GM12874 (cell line): ENCODE data around the gene SLF2.
A peak's percentile ranks its signal among the peaks of the same experiment; 100 is the strongest.

Experiments used
- TF ChIP-seq, protein P1 (sequence below): IDR thresholded peaks from 2 replicates; pipeline ENCODE4 v1.5.1; 2011; ENCODE audit warnings: low read depth, mild to moderate bottlenecking, control low read depth, low read length, moderate library complexity; ENCODE audit not compliant: insufficient read depth

Gene SLF2

DNA sequence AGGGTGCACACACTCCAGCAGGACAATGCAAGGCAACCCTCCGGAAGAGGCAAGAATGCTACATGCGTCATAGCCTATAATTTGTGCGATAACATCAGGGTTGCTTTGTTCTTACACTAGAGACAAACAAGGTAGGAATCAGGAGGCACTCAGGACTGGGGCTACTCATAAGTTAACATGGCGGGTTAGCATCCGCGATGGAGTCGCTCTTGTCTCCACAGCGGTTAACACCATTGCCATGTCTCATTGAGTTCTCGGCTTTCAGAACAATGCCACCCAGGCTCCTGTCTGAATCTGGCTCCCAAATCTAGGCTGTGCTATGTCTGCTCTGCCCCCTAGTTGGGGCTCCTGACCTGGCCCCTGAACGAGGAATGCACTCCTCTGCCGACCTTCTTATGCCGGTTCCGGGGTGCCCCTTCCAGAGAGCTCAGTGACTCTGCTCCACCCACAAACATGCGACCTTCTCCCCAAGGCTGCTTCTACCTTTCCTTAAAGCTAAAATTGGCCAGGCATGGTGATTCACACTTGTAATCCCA, 24.9 kb upstream of the SLF2 start:
- TF ChIP-seq, protein P1, sequence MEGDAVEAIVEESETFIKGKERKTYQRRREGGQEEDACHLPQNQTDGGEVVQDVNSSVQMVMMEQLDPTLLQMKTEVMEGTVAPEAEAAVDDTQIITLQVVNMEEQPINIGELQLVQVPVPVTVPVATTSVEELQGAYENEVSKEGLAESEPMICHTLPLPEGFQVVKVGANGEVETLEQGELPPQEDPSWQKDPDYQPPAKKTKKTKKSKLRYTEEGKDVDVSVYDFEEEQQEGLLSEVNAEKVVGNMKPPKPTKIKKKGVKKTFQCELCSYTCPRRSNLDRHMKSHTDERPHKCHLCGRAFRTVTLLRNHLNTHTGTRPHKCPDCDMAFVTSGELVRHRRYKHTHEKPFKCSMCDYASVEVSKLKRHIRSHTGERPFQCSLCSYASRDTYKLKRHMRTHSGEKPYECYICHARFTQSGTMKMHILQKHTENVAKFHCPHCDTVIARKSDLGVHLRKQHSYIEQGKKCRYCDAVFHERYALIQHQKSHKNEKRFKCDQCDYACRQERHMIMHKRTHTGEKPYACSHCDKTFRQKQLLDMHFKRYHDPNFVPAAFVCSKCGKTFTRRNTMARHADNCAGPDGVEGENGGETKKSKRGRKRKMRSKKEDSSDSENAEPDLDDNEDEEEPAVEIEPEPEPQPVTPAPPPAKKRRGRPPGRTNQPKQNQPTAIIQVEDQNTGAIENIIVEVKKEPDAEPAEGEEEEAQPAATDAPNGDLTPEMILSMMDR = no peak

DNA sequence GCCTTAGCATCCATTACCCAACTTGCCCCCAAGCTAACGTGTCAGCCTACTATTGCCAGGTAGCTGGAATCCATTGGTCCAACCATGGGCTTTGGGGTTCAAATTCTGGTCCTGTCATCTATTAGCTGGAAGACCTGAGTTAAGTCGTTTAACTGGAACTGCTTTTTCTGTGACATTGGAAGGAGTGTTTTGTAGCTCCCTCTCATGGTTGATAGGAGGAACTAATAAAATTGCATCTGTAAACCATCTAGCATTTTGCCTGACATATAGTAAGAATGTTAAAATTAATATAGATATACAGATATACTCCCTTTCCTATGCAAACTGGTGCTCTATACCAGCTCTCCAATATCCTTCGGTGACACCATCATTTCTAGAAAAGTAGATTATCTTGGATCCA, 23.8 kb upstream of the SLF2 start:
- TF ChIP-seq, protein P1 = 0 out of 2 replicates have a peak, but pooled peaks have one; percentile 26

DNA sequence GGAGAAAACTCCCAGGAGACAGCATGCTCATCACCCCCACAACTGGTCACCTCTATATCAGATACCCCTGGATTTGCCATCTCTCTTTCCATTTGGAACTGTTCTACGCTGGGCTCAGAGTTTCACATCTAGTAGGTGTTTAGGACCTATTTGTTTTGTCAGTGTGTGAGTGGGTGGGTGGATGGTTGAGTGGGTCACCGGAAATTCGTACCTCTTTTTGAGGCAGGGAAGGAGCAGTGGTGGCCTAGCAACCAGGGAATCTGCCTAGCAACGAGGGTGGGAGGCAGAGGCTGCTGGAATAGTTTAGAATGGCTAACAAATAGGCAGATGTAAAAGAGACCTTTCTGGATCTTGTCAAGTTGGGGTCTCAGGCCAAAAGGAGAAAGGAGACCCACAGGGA, 23.2 kb upstream of the SLF2 start:
- TF ChIP-seq, protein P1 = no peak

DNA sequence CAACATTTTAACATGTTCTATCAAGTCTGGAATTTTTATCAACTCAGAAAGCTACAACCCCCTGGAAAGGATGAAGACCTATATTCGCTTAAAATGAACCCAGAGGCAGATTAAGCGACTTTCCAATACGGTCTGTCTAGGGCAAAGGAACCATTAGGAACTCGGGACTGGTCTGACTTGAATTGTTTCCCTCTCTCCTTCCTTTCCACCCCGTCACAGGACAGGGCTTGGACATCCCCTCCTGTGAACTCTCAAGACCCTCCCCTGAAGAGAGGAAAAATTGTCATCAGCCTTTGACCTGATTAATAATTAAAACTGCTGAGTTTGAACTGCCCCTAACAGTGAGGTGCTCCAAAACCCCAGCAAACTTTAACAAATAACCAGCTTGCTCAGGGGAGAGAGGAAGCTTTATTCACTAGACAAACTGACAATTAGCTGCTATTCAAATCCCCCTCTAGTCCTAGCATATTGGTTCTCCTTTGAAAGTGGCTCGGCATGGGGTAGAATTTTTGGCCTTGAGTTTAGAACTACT, 22.6 kb upstream of the SLF2 start:
- TF ChIP-seq, protein P1 = no peak

DNA sequence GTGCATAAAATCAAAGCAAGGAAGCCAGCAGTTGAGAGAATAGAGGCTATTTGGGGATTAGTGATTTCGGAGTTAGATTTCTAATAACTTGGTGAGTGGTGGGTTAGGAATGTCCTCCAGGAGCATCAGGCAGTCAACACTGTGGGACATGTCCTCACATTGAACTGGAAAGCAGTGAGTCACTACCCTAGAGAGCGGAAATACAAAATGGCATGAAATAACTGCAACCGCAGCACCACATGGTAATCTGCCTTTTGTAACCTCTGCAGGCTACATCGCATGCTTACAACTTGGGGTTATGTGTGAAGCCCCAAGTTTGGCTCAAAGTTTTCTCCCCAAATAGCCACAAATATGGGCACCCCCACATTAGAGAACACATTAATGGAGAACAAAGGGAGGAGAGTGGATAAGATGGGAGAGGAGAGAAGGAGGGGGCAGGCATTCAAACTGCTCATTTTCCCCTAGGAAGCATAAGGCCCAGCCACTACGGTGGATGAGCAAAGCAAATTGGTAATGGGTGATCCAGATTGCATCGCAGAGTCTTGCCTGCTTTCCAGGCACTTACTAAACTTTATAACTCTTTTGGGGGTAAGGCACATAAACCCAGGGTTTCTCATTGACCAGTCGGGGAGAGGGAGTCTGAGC, 22.0 kb upstream of the SLF2 start:
- TF ChIP-seq, protein P1 = no peak

DNA sequence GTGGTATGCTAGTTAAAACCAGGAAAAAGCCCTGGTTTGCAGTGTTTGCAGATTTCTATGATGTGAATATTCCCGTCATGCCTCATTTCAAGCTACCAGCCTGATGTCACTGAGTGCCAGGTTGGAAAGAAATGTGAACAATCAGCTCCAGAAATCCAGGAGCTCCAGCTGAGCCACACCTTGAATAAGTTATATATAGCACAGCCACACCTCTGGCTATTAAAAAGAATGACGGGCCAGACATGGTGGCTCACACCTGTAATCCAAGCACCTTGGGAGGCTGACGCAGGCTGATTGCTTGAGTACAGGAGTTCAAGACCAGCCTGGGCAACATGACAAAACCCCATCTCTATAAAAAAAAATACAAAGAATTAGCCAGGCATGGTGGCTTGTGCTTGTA, 18.7 kb upstream of the SLF2 start:
- TF ChIP-seq, protein P1 = no peak

DNA sequence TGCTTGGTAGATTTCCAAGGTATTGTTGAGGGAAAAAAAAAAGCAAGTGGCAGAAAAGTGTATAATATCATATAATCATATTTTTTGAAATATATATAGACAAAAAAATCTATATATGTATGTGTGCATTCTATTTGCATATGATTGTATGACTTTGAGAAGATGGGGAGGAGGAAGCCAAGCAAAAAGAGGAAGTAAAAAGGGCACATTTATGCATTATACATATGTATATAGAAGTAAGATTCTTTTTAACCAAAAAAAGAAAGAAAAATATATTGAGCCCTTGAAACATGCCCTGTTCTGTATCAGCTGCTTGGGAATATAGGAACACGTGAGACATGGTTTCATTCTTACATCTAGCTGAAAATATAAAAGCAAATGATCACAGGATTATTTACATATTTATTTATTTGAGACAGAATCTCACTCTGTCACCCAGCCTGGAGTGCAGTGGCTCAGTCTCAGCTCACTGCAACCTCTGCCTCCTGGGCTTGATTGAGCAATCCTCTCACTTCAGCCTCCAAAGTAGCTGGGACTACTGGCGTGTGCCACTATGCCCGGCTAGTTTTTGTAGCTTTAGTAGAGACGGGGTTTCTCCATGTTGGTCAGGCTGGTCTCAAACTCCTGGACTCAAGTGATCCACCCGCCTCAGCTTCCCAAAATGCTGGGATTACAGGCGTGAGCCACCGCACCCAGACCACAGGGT, 18.0 kb upstream of the SLF2 start:
- TF ChIP-seq, protein P1 = no peak
